GM12878 (cell line): ENCODE results near the gene RASGRP2. TPM values are rescaled to one million over a fixed set of nuclear protein-coding genes. Genes with fewer than 3 reads are reported as not detected.

Experiments used
- ATAC-seq: fragments of 200-7000 bp; cut with Tn5 transposase; 3 replicates; pipeline ENCODE4 v1.9.1; 2020; ENCODE audit warnings: mild to moderate bottlenecking, moderate library complexity
- BruUV-seq: library from RNA; stranded (reverse); fragments of 400-500 nt; replicated peaks from 2 replicates; lab custom pipeline; 2021; lab: Mats Ljungman, UMichigan
- CTCF ChIA-PET: fragments of 300-600 bp; sonication (Branson Sonifier 250); formaldehyde crosslinking; extraction: SDS; loops from one replicate; lab custom pipeline; 2021; ENCODE audit warnings: inconsistent platforms; lab: Yijun Ruan, JAX
- POLR2A ChIA-PET: fragments of 350-600 bp; formaldehyde crosslinking; extraction: SDS; loops from one replicate; lab custom pipeline; 2021; ENCODE audit warnings: inconsistent platforms; lab: Charles Lee
- RAD21 ChIA-PET: fragments of 300-600 bp; sonication (Branson Sonifier 250); formaldehyde crosslinking; loops from one replicate; lab custom pipeline; 2023; ENCODE audit warnings: antibody characterized with exemption; ENCODE audit not compliant: unreplicated experiment; lab: Charles Lee
- SMC1A ChIA-PET: fragments of 300-600 bp; sonication (Branson Sonifier 250); formaldehyde crosslinking; loops from one replicate; lab custom pipeline; 2023; ENCODE audit not compliant: unreplicated experiment, uncharacterized antibody; lab: Charles Lee
- DNase-seq: peaks from one replicate; pipeline ENCODE4 v3.0.0-alpha.2; 2011; ENCODE audit warnings: low read depth, low spot score
- FAIRE-seq: peaks from 3 replicates; lab custom pipeline; 2011; peaks lifted over from hg19 to GRCh38; lab: Jason Lieb, UNC
- H2AFZ ChIP-seq: 2 replicates; pipeline ENCODE4 v1.6.0; 2011; ENCODE audit warnings: low read depth, low read length, control low read depth; ENCODE audit not compliant: control insufficient read depth
- H3K27ac ChIP-seq: 2 replicates; pipeline ENCODE4 v1.5.1; 2011; ENCODE audit warnings: control low read depth; ENCODE audit not compliant: control insufficient read depth, insufficient read depth
- H3K27me3 ChIP-seq, 2 experiments: replicated peaks in 1 of 2; 2 replicates each; pipeline versions ENCODE4 v1.6.0 to v1.6.1; 2011; ENCODE audit warnings: low read length in 1 of 2; ENCODE audit not compliant: control insufficient read depth in 2 of 2, insufficient read depth in 2 of 2
- H3K36me3 ChIP-seq, 2 experiments: 2 replicates each; pipeline ENCODE4 v1.5.1; 2011; ENCODE audit warnings: low read length in 1 of 2; ENCODE audit not compliant: control insufficient read depth in 2 of 2, insufficient read depth in 2 of 2
- H3K4me1 ChIP-seq: 2 replicates; pipeline ENCODE4 v1.6.1; 2011; ENCODE audit warnings: mild to moderate bottlenecking, low read length, moderate library complexity, mixed read lengths; ENCODE audit not compliant: control insufficient read depth, insufficient read depth
- H3K4me2 ChIP-seq: 2 replicates; pipeline ENCODE4 v1.6.0; 2011; ENCODE audit warnings: control low read depth; ENCODE audit not compliant: control insufficient read depth, insufficient read depth
- H3K4me3 ChIP-seq: fragments of 200-600 bp; sonication (generic); 2 replicates; pipeline ENCODE4 v1.5.1; 2016
- H3K79me2 ChIP-seq: 2 replicates; pipeline ENCODE4 v1.6.0; 2011; ENCODE audit warnings: low read length; ENCODE audit not compliant: control insufficient read depth, insufficient read depth
- H3K9ac ChIP-seq: 2 replicates; pipeline ENCODE4 v1.8.0; 2011; ENCODE audit warnings: low read length, control low read depth, mixed read lengths; ENCODE audit not compliant: control insufficient read depth, insufficient read depth
- H3K9me3 ChIP-seq: replicated peaks from 3 replicates; pipeline ENCODE4 v1.5.1; 2011; ENCODE audit warnings: mild to moderate bottlenecking, low read length; ENCODE audit not compliant: control insufficient read depth, insufficient read depth
- H4K20me1 ChIP-seq: 2 replicates; pipeline ENCODE4 v1.6.0; 2011; ENCODE audit not compliant: control insufficient read depth, insufficient read depth
- ASH2L ChIP-seq: fragments of 300-600, 200-600 bp; sonication (generic); IDR thresholded peaks from 2 replicates; pipeline ENCODE4 v1.6.1; 2017; ENCODE audit warnings: low read depth, mild to moderate bottlenecking, borderline replicate concordance
- BACH1 ChIP-seq: fragments of 450-650 bp; IDR thresholded peaks from 2 replicates; pipeline ENCODE4 v1.6.1; 2017; ENCODE audit warnings: mild to moderate bottlenecking, borderline replicate concordance
- IRF4 ChIP-seq: IDR thresholded peaks from 2 replicates; pipeline ENCODE4 v1.6.1; 2011; ENCODE audit warnings: low read depth, low read length
- POLR2AphosphoS2 ChIP-seq: IDR thresholded peaks from 2 replicates; pipeline ENCODE4 v1.6.1; 2011; ENCODE audit warnings: low read depth, mild to moderate bottlenecking, low read length, improper control_type of control experiment, moderate library complexity
- POLR2AphosphoS5 ChIP-seq: IDR thresholded peaks from 2 replicates; pipeline ENCODE4 v1.6.1; 2011; ENCODE audit warnings: mild to moderate bottlenecking, low read length, inconsistent platforms
- WGBS: methylation state at CpG from one replicate; pipeline ENCODE4 v1.1.6; 2016; ENCODE audit warnings: low lambda C conversion rate; ENCODE audit not compliant: insufficient replicate concordance, insufficient coverage; ENCODE audit errors: missing lambda C conversion rate; 5-methylcytosine and 5-hydroxymethylcytosine counted together
- in situ Hi-C: fragments of 300-500 bp; cut with MboI; formaldehyde crosslinking; loops from 9 replicates; pipeline ENCODE4 v1.14.3; 2018; ENCODE audit warnings: mixed read lengths
- intact Hi-C: fragments of 100-400 bp; cut with micrococcal nuclease; formaldehyde crosslinking; loops from one replicate; pipeline ENCODE4 v1.14.2; 2022; ENCODE audit not compliant: unreplicated experiment
- polyA plus RNA-seq, 11 experiments: library from polyadenylated mRNA; depleted of rRNA in 4 of 11; unstranded in 6 of 11; stranded (reverse) in 5 of 11; fragments of >200 nt; fragmentation: Nextera tagmentation in 4 of 11; fragmentation: Illumina TruSeq in 1 of 11; extraction: Ambion mirVana in 4 of 11; extraction: Trizol in 1 of 11; gene quantifications; 1 replicate in 1 of 11; 2 replicates in 10 of 11; pipeline versions ENCODE4 v1.2.1 to v1.2.3, GENCODE V29; 2011 to 2016; ENCODE audit warnings: inconsistent platforms in 2 of 11, missing spikeins in 2 of 11, low read depth in 1 of 11
- total RNA-seq, 4 experiments: library from RNA; depleted of rRNA in 3 of 4; stranded (reverse); fragments of >200 nt in 3 of 4; fragmentation: Illumina TruSeq in 1 of 4; extraction: Trizol in 1 of 4; gene quantifications; 2 replicates each; pipeline versions ENCODE4 v1.2.1 to v1.2.3, GENCODE V29; 2013 to 2021
- TF ChIP-seq, protein P1 (sequence below): IDR thresholded peaks from 2 replicates; pipeline ENCODE4 v1.6.1; 2012; ENCODE audit warnings: low read depth, low read length, improper control_type of control experiment

Gene RASGRP2
- total and polyA plus RNA-seq, 10 of the 15 experiments (the other 5 are each of a cell fraction or from before 2014, with no cell fraction given) = 0.26 to 9.0 (median 5.4) TPM

DNA sequence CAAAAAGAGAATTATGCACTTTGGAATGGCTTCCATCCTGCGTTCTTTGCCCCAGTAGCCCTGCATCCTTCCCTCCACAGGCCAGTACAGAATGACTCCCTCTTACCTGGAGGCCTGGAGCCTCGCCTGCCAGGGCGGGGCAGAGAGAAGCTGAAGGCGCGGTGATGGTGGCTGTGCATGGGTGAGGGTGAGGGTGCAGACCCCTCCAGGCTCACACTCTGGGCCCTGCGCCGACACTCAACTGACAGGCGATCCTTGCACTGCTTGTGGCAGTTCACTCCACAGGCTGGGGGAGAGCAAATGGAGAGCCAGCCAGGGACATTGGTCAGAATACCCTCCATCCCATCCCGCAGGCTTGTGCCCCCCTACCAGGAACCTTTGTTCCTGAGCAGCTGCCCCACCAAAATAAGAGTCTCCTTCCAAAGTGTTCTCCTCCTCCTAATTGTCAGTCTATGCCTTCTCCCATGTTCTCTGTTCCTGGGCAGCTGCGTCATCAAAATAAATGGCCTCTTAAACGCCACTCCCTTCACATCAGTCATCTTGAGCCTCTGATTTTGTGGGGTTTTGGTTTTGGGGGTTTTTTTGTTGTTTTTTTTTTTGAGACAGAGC is 15.1 kb downstream of the RASGRP2 start:
- SMC1A ChIA-PET = no interaction called here
- Histone ChIP-seq H2AFZ (no peak overlapping the region), H3K9ac (no peak overlapping the region), H3K4me1 (peaks cover 6% of the 10 kb centered on the region), H3K4me3 (no peak overlapping the region), H3K36me3 (no peaks in the 10 kb centered on the region), H3K27ac (no peak overlapping the region), H3K9me3 (no peaks in the 10 kb centered on the region), H4K20me1 (no peaks in the 10 kb centered on the region), H3K27me3 (no peaks in the 10 kb centered on the region), H3K4me2 (no peak overlapping the region), H3K79me2 (no peaks in the 10 kb centered on the region)
- TF ChIP-seq ASH2L (no peak), BACH1 (no peak), POLR2AphosphoS2 (no peak), POLR2AphosphoS5 (no peak), IRF4 (no peak)
- TF ChIP-seq, protein P1, sequence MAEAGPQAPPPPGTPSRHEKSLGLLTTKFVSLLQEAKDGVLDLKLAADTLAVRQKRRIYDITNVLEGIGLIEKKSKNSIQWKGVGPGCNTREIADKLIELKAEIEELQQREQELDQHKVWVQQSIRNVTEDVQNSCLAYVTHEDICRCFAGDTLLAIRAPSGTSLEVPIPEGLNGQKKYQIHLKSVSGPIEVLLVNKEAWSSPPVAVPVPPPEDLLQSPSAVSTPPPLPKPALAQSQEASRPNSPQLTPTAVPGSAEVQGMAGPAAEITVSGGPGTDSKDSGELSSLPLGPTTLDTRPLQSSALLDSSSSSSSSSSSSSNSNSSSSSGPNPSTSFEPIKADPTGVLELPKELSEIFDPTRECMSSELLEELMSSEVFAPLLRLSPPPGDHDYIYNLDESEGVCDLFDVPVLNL = no peak
- FAIRE-seq (no peak), ATAC-seq (no peak), DNase-seq (no peak)
- BruUV-seq = no TSS peak
- in situ Hi-C loops = no loop called here
- POLR2A ChIA-PET = no interaction called here
- 53% methylated on average over 11 of the region's 11 CpGs for WGBS
- CTCF ChIA-PET = interaction anchor here (1.0 to 1.6 kb wide), 2 partner anchors 10 to 41 kb away, joined by 5 to 6 read pairs; no protein-coding TSS in a partner anchor
- intact Hi-C loops = no loop called here
- RAD21 ChIA-PET = no interaction called here
